ENCODE measurements around the gene TCTN1.
A peak's percentile ranks its signal among the peaks of the same experiment; 100 is the strongest.

TCTN1 gene

GRCh38 chr12:110679201-110679600, 65.3 kb downstream of the TCTN1 start:
- H3K4me3 ChIP-seq (ENCODE audit: low read depth, low read length) = no peak overlapping the region
- TF ChIP-seq CTCF (IDR thresholded peaks at IDR 0.05; ENCODE audit: control insufficient read depth, extremely low read depth, insufficient read depth) = no peak
- peak; percentile 56 for DNase-seq (ENCODE audit: low read depth)

GRCh38 chr12:110680032-110680431, 66.1 kb downstream of the TCTN1 start:
- no peak for TF ChIP-seq CTCF (IDR thresholded peaks at IDR 0.05; ENCODE audit: control insufficient read depth, extremely low read depth, insufficient read depth)

GRCh38 chr12:110683888-110684287, 70.0 kb downstream of the TCTN1 start:
- DNase-seq (ENCODE audit: low read depth) = no peak
- no peak overlapping the region for H3K4me3 ChIP-seq (ENCODE audit: low read depth, low read length)
- TF ChIP-seq CTCF (IDR thresholded peaks at IDR 0.05; ENCODE audit: control insufficient read depth, extremely low read depth, insufficient read depth) = no peak

More at GRCh38 chr12:110680032-110680431, 66.1 kb downstream of the TCTN1 start:
- H3K4me3 ChIP-seq (ENCODE audit: low read depth, low read length) = no peak overlapping the region
- DNase-seq (ENCODE audit: low read depth) = no peak

GRCh38 chr12:110684312-110684836, 70.4 kb downstream of the TCTN1 start:
- TF ChIP-seq CTCF (IDR thresholded peaks at IDR 0.05; ENCODE audit: control insufficient read depth, extremely low read depth, insufficient read depth) = no peak
- peak; percentile 27 for DNase-seq (ENCODE audit: low read depth)
- no peak overlapping the region for H3K4me3 ChIP-seq (ENCODE audit: low read depth, low read length)

- no peak for TF ChIP-seq CTCF (IDR thresholded peaks at IDR 0.05; ENCODE audit: control insufficient read depth, extremely low read depth, insufficient read depth)
- no peak overlapping the region for H3K4me3 ChIP-seq (ENCODE audit: low read depth, low read length)
- no peak for DNase-seq (ENCODE audit: low read depth)
These were observed 72.5 kb downstream of the TCTN1 start for GRCh38 chr12:110686294-110686903.

- no peak overlapping the region for H3K4me3 ChIP-seq (ENCODE audit: low read depth, low read length)
- no peak for TF ChIP-seq CTCF (IDR thresholded peaks at IDR 0.05; ENCODE audit: control insufficient read depth, extremely low read depth, insufficient read depth)
- DNase-seq (ENCODE audit: low read depth) = no peak
These were observed 73.7 kb downstream of the TCTN1 start for GRCh38 chr12:110687396-110688169.
